Measurements from ENCODE around the gene RECQL5. TPM values are rescaled to one million over a fixed set of nuclear protein-coding genes. Genes with fewer than 3 reads are reported as not detected.

The RECQL5 gene
- polyA plus RNA-seq, 2 of the 4 experiments (the other 2 are of a cell fraction) = 22.7 to 39.9 TPM

DNA sequence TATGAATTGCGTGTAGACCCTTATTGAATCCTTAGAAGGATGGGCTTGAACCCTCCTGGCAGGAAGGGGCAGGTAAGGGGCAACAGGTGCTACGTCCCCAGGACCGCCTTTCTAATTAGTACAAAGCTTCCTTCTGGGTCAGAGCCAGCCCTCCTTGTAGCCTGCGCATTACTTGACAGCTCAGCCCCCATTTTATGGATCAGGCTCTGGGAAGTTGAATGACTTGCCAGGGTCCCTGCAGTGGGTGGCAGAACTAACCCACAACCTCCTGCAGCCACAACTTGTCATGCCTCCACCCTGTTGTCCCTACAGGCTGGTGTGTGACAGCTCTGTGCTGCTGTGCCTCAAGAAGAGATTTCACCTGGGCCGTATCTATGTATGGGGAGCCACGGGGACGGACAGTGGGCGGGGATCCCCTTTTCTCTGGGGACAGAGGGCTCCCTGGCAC is 76.6 kb downstream of the RECQL5 start:
- peaks cover 21% of the 10 kb centered on the region for H3K4me1 ChIP-seq
- TF ChIP-seq, protein P1, sequence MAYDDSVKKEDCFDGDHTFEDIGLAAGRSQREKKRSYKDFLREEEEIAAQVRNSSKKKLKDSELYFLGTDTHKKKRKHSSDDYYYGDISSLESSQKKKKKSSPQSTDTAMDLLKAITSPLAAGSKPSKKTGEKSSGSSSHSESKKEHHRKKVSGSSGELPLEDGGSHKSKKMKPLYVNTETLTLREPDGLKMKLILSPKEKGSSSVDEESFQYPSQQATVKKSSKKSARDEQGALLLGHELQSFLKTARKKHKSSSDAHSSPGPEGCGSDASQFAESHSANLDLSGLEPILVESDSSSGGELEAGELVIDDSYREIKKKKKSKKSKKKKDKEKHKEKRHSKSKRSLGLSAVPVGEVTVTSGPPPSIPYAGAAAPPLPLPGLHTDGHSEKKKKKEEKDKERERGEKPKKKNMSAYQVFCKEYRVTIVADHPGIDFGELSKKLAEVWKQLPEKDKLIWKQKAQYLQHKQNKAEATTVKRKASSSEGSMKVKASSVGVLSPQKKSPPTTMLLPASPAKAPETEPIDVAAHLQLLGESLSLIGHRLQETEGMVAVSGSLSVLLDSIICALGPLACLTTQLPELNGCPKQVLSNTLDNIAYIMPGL (CRISPR knock-in tag; IDR thresholded peaks at IDR 0.05; ENCODE audit: borderline replicate concordance) = no peak
- TF ChIP-seq, protein P2, sequence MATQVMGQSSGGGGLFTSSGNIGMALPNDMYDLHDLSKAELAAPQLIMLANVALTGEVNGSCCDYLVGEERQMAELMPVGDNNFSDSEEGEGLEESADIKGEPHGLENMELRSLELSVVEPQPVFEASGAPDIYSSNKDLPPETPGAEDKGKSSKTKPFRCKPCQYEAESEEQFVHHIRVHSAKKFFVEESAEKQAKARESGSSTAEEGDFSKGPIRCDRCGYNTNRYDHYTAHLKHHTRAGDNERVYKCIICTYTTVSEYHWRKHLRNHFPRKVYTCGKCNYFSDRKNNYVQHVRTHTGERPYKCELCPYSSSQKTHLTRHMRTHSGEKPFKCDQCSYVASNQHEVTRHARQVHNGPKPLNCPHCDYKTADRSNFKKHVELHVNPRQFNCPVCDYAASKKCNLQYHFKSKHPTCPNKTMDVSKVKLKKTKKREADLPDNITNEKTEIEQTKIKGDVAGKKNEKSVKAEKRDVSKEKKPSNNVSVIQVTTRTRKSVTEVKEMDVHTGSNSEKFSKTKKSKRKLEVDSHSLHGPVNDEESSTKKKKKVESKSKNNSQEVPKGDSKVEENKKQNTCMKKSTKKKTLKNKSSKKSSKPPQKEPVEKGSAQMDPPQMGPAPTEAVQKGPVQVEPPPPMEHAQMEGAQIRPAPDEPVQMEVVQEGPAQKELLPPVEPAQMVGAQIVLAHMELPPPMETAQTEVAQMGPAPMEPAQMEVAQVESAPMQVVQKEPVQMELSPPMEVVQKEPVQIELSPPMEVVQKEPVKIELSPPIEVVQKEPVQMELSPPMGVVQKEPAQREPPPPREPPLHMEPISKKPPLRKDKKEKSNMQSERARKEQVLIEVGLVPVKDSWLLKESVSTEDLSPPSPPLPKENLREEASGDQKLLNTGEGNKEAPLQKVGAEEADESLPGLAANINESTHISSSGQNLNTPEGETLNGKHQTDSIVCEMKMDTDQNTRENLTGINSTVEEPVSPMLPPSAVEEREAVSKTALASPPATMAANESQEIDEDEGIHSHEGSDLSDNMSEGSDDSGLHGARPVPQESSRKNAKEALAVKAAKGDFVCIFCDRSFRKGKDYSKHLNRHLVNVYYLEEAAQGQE (IDR thresholded peaks at IDR 0.05) = no peak
- TF ChIP-seq RARB (CRISPR knock-in tag; IDR thresholded peaks at IDR 0.05) (no peak), POLR2A (IDR thresholded peaks at IDR 0.05; ENCODE audit: low read length) (no peak), RAD21 (conservative IDR thresholded peaks at IDR 0.05 in 1 of 2, IDR thresholded peaks at IDR 0.05 in 1 of 2) (no peak), HOXB5 (CRISPR knock-in tag; IDR thresholded peaks at IDR 0.05) (no peak), NFE2L2 (conservative IDR thresholded peaks at IDR 0.05; ENCODE audit: low read length) (no peak), NR3C1 (IDR thresholded peaks at IDR 0.05) (no peak), NPAS2 (CRISPR knock-in tag; IDR thresholded peaks at IDR 0.05; ENCODE audit: borderline replicate concordance) (no peak), PHF8 (IDR thresholded peaks at IDR 0.05; ENCODE audit: borderline replicate concordance, low read depth) (no peak), RFX5 (IDR thresholded peaks at IDR 0.05) (no peak), HOXA7 (CRISPR knock-in tag; IDR thresholded peaks at IDR 0.05) (no peak), CBX8 (IDR thresholded peaks at IDR 0.05) (no peak), GATA3 (IDR thresholded peaks at IDR 0.05; ENCODE audit: borderline replicate concordance) (no peak), MAZ (IDR thresholded peaks at IDR 0.05; ENCODE audit: borderline replicate concordance, low read depth, low read length) (no peak), KDM1A (IDR thresholded peaks at IDR 0.05; ENCODE audit: low read depth) (no peak), ZSCAN20 (CRISPR knock-in tag; IDR thresholded peaks at IDR 0.05) (no peak)
- TF ChIP-seq, protein P3, sequence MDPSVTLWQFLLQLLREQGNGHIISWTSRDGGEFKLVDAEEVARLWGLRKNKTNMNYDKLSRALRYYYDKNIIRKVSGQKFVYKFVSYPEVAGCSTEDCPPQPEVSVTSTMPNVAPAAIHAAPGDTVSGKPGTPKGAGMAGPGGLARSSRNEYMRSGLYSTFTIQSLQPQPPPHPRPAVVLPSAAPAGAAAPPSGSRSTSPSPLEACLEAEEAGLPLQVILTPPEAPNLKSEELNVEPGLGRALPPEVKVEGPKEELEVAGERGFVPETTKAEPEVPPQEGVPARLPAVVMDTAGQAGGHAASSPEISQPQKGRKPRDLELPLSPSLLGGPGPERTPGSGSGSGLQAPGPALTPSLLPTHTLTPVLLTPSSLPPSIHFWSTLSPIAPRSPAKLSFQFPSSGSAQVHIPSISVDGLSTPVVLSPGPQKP (IDR thresholded peaks at IDR 0.05; ENCODE audit: low read depth, low read length) = no peak
- TF ChIP-seq, protein P4, sequence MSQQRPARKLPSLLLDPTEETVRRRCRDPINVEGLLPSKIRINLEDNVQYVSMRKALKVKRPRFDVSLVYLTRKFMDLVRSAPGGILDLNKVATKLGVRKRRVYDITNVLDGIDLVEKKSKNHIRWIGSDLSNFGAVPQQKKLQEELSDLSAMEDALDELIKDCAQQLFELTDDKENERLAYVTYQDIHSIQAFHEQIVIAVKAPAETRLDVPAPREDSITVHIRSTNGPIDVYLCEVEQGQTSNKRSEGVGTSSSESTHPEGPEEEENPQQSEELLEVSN (IDR thresholded peaks at IDR 0.05; ENCODE audit: borderline replicate concordance, low read depth) = no peak
- WGBS (ENCODE audit: missing lambda C conversion rate) = 90% methylated on average over 8 of the region's 8 CpGs
- FAIRE-seq (no peak), DNase-seq (ENCODE audit: low read depth in 1 of 2, low spot score in 1 of 2) (no peak), ATAC-seq (no peak)
- H3K4me2 ChIP-seq = peak overlapping the region; percentile 92; the same call in 2 of the 3 replicates
- H3K27ac ChIP-seq = peak overlapping the region in 1 of 2 experiments; percentile 29; a peak in 2 of 6 replicates
- ChIA-PET CTCF (interaction anchor here (0.6 to 29.9 kb wide), 9 partner anchors 10 to 159 kb away, joined by 3 to 926 read pairs (median 7); partner anchors contain the start of genes SMIM5 and TSEN54), POLR2A (no interaction called here)
- H3K9me3 ChIP-seq = no peaks in the 10 kb centered on the region
- H3K4me3 ChIP-seq = no peak overlapping the region

DNA sequence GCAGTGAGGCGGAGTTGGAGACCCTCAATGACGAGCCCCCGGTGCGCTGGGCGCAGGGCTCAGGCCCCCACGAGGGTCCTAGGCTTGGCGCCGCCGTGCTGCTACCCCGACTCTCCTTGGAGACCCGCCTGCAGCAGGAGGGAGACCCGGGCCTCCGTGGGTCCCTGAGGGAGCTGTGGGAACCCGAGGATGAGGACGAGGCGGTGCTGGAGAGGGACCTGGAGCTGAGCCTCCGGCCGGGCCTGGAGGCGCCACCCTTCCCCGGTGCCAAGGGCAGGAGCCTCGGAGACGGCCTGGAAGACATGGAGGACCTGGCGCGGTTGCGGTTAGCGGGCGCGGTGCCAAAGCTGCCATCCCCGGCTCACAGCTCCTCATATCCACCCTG is 77.0 kb downstream of the RECQL5 start:
- peak overlapping the region; percentile 57 for H3K4me3 ChIP-seq
- peak overlapping the region; percentile 92 for H3K4me2 ChIP-seq
- peaks cover 21% of the 10 kb centered on the region for H3K4me1 ChIP-seq
- no peak for ATAC-seq
- H3K9me3 ChIP-seq = no peaks in the 10 kb centered on the region
- DNase-seq (ENCODE audit: low read depth in 1 of 2, low spot score in 1 of 2) = no peak
- WGBS (ENCODE audit: missing lambda C conversion rate) = 84% methylated on average over 28 of the region's 29 CpGs
- FAIRE-seq = no peak
- ChIA-PET POLR2A (no interaction called here), CTCF (interaction anchor here (0.6 to 29.9 kb wide), 10 partner anchors 9 to 160 kb away, joined by 3 to 926 read pairs (median 6); partner anchors contain the start of genes SMIM5 and TSEN54)
- peak overlapping the region; percentile 90 for H3K27ac ChIP-seq
- TF ChIP-seq FOSB (CRISPR knock-in tag; IDR thresholded peaks at IDR 0.05) = no peak
- TF ChIP-seq, protein P5, sequence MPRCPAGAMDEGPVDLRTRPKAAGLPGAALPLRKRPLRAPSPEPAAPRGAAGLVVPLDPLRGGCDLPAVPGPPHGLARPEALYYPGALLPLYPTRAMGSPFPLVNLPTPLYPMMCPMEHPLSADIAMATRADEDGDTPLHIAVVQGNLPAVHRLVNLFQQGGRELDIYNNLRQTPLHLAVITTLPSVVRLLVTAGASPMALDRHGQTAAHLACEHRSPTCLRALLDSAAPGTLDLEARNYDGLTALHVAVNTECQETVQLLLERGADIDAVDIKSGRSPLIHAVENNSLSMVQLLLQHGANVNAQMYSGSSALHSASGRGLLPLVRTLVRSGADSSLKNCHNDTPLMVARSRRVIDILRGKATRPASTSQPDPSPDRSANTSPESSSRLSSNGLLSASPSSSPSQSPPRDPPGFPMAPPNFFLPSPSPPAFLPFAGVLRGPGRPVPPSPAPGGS (IDR thresholded peaks at IDR 0.05) = no peak
- TF ChIP-seq HDAC2 (IDR thresholded peaks at IDR 0.05) = no peak
- TF ChIP-seq KDM5A (IDR thresholded peaks at IDR 0.05) = no peak
- no peak for TF ChIP-seq CHD2 (IDR thresholded peaks at IDR 0.05; ENCODE audit: low read length, partially characterized antibody)
- TF ChIP-seq RCOR1 (IDR thresholded peaks at IDR 0.05; ENCODE audit: low read depth, low read length) = no peak
- no peak for TF ChIP-seq POLR2AphosphoS2 (conservative IDR thresholded peaks at IDR 0.05; ENCODE audit: low read length)
- no peak for TF ChIP-seq HOXA7 (CRISPR knock-in tag; IDR thresholded peaks at IDR 0.05)
- TF ChIP-seq KDM1A (IDR thresholded peaks at IDR 0.05; ENCODE audit: low read depth) = no peak
- TF ChIP-seq MYC (IDR thresholded peaks at IDR 0.05; ENCODE audit: borderline replicate concordance, low read length) = no peak
- TF ChIP-seq NR3C1 (IDR thresholded peaks at IDR 0.05) = no peak
- TF ChIP-seq, protein P6, sequence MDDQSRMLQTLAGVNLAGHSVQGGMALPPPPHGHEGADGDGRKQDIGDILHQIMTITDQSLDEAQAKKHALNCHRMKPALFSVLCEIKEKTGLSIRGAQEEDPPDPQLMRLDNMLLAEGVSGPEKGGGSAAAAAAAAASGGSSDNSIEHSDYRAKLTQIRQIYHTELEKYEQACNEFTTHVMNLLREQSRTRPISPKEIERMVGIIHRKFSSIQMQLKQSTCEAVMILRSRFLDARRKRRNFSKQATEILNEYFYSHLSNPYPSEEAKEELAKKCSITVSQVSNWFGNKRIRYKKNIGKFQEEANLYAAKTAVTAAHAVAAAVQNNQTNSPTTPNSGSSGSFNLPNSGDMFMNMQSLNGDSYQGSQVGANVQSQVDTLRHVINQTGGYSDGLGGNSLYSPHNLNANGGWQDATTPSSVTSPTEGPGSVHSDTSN (IDR thresholded peaks at IDR 0.05) = no peak
- TF ChIP-seq JUNB (IDR thresholded peaks at IDR 0.05) = no peak

All from A549 (cell line).